HG02973 (cell line): Measurements from ENCODE around the gene SPTB.

Experiments used
- ATAC-seq: cut with Tn5 transposase; IDR thresholded peaks from one replicate; pipeline ENCODE4 v1.9.1; 2021; ENCODE audit warnings: moderate library complexity; ENCODE audit not compliant: unreplicated experiment

Gene SPTB

DNA sequence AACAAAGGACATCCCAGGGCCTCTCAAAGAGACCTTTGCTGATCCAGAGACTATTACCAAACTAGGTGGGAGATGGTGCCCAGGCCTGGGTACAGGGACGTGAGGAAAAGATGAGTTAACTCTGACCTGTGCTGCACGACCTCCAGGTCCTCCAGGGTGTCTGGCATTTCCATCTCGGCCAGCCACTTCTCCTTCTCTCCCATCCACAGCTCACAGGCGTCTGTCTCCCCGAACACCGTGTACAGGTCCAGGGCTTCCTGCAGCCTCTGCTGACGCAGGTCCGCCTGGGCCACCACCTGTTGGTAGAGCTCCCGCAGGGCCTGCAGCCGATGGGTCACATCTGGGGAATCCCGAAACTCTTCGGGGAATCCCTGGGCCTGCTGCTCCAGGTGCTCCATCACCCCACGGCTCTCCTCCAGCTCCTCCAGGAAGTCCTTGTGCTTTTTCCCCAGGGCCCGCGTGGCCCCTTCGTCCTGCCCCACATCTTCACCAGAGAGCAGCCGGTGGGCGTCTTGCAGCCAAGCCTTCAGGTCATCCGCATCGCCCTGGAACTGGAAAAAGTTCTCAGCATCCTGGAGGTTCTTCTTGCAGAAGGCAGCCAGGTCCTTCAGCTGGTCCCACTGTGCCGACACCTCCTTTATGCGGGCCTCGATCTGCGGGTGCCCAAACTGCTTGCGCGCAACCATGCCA is 86.7 kb downstream of the SPTB start:
- ATAC-seq: no peak

DNA sequence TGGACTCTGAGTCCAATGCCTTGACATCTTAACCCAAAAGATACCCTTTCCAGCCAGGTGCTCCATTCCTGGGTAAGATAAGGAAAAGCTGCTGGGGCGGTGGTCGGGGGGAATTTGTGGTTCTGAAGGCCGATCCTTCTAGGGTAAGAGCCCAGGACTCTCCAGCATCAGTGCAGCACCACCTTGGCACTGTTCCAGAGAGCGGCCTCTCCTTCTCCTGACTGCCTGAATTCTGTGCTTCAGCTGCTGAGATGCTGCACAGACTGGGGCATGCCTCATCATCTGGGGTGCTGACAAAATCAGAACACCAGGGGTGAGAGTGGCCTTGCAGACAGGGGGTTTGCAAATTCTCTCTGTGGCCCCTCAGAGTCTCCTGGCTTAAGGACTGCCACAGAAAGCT is 87.5 kb downstream of the SPTB start:
- ATAC-seq: no peak

DNA sequence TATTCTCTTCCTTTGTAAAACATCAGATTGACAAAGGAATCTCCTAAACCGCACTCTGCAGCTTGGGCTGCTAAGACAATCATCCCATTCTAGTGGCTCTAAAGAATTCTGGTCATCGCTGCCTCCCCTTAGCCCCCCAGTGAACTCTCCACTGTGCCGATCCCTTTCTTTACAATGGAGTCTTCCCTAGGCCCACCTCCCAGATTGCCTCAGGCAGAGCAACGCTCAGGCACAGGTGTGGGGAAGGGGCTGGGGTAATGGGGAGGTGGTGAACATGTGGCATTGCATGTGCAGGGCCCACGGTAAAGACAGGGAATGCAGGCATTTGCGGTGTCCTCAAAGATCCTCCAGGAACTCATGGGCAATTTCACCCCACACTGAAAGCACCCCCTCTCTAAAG is 89.2 kb downstream of the SPTB start:
- no peak for ATAC-seq

DNA sequence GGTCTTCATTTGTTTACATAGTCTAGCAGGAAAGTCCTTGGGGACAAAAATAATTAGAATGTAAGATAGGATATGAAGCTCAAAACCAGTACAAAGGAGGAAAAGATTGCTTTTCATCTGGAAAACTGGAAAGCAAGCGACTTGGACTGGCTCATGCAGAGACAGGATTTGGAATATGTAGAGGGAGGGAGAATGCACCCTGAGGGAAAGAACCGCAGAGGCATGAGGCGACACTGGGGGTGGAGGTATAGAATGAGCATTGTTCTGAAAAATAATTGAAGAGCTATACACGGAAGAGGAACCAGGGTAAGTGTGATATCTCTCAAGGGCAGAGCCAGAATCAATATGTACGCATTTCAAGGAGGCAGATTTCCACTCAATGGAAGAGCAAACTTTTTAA is 90.0 kb downstream of the SPTB start:
- ATAC-seq: no peak

DNA sequence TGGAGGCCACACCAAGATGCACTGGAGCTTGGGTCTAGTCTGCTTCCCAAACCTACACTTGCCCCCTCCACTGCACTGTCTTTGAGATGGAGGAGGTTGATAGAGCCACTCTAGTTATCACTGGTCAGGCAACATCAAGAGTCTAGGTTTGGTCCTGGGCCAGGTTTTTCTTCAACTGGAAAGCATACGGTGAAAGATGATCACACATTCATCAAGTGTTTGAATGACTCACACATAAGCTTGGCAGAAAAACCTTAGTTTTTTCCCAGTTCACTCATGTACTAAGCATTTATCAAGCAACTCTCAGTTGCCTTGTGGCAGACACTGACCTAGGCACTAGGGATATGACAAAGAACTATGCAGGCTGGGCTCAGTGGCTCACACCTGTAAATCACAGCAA is 91.0 kb downstream of the SPTB start:
- no peak for ATAC-seq

DNA sequence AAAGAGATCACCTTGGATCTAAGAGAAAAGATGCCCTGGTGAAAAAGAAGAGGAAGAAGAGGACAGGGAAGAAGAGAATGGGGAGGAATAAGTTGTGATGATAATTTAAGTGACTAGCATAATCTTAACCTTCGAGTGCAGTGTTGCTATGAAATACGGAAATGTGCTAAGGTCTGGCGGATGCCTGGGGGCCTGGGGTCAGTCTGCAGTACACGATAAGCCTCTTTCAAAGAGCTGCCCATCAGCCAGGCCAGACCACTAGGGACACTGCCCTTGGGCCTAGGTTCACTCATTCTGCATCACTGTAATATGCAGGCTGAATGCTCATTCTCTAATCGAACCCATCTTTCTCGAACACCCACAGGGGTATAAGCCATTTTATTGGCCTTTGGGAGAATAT is 92.1 kb downstream of the SPTB start:
- no peak for ATAC-seq

DNA sequence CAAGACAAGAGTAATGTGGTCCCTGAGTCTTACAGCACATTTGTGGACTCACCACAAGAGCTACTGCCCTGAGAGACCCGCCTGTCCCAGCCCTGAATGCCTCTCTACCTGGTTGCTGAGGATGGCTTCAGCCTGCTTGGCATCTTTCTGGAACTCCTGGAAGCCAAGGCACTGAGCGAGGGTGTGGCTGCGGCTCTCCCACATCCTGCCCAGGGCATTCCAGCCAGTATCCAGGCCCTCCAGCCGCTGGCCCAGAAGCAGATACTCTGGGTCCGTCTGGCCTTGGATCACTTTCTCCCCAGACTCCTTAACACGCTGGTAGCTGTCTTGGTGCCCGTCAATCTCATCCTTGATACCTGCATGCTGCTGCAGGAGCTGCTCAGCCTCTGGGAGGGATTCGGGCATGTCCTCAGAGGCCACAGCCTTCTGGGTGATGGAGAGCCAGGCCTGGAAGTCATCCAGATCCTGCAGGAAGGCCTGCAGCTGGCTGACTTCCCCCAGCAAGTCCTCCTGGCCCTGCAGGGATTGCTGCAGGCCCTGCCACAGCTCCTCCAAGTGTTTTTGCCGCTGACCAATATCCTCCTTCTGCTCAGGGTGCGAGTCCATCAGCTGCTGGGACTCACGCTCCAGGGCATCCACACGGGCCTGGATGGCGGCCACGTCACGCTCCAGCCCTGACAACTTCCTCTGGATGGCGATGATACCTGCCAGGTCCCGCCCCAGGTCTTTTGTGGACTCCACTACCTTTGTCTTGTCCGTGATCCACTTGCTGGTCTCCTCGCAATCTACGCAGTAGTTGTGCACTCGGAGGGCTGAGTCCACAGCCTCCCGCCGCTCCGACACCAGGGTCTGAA is 93.2 kb downstream of the SPTB start:
- ATAC-seq: no peak

DNA sequence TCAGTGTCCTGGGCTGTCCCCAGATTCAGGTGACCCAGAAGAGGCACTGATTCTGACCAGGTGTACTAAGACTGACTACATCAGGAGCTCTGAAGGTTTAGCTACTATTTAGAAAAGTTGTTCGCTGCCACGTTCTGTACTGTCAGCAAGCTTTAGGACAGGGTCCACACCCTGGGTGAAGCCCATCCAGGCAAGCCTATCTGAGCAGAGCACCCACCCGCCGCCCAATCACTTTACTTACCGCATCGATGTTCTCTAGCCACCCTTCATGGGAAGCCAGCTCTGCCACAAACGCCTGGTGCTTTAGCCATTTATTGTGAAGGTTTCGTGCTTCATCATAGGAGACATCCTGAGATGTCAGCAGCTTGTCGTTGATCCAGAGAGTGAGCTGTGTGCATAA is 95.7 kb downstream of the SPTB start:
- no peak for ATAC-seq

DNA sequence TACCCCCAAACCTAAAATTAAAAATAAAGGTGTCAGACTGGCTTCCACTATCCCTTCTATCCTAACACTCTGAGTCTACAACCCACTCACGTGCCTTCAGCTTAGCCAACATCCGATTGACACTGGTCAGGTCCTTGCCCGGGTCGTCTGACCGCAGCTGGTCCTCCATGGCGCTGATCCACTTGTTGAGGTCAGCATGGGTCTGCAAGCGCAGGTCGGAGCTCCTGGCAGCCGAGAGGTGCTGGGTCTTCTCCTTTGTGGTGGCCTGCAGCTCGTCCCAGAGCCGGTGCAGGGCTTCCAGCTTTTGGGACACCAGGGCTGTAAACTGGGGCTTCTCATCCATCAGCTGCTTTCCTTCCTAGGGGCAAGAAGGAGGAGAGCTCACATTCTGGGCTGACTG is 97.5 kb downstream of the SPTB start:
- no peak for ATAC-seq

DNA sequence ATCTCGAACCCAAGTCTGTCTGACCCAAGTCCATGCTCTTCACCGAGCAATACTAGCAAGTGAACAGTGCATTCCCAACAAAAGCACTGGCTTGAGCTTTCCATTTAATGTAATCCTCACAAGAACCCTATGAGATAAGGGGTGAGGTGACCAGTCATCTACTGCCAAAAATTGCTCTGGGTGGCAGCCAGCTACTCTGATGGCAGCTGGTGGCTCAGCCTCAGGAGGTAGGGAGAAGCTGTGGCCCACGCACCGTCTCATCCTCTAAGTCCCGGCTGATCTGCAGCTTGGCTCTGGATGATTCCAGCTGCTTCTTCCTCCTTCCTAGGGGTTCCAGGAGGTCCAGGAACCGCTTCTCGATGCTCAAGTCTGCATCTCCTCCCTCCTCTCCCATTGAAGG is 100.2 kb downstream of the SPTB start:
- no peak for ATAC-seq

DNA sequence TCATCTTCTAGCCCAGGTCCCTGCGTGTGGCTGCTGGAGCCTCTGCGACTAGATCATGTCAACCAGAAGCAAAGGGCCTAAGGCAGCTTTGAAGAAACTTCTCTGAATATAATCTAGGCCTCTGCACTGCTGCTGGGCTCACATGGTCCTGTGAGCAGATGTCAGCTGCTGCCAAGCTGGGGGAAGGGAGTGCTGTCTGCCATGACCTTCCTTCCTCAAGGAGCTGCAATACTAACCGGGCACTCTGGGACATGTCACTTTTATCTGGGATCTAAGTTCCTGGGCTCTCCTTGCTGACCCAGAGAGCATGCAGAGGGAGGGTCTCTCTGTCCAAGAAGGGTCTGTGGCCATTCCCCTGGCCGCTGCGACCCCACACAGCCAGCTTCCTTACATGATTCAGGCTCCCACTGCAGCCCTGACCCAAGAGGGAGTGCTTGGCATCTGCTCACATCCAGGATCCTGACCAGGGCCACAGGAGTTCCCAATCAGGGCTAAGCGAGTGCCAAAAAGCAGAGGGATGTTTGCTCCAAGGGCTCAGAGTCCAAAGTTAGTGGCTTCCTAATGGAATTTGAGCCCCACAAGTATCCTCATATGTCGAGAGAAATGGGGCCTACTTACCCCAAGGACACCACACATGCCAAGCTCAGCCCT is 101.5 kb downstream of the SPTB start:
- no peak for ATAC-seq

DNA sequence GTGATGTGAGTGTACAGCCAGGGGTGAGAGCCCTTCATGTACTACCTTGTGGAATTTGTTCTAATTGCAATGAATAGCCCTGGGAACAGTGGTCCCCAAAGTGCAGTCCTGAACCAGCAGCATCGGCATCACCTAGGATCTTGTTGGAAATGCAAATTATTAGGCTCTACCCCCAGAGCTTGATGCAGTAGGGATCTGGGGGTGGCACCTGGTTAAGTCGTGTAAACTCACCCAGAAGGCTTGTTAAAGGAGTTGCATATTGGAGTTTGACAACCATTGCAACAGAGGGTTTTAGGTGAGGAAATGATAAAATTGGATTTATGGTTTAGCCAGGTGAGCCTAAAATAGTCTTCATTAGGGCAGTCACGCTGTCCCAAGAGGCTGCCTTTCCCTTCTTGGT is 102.2 kb downstream of the SPTB start:
- no peak for ATAC-seq

DNA sequence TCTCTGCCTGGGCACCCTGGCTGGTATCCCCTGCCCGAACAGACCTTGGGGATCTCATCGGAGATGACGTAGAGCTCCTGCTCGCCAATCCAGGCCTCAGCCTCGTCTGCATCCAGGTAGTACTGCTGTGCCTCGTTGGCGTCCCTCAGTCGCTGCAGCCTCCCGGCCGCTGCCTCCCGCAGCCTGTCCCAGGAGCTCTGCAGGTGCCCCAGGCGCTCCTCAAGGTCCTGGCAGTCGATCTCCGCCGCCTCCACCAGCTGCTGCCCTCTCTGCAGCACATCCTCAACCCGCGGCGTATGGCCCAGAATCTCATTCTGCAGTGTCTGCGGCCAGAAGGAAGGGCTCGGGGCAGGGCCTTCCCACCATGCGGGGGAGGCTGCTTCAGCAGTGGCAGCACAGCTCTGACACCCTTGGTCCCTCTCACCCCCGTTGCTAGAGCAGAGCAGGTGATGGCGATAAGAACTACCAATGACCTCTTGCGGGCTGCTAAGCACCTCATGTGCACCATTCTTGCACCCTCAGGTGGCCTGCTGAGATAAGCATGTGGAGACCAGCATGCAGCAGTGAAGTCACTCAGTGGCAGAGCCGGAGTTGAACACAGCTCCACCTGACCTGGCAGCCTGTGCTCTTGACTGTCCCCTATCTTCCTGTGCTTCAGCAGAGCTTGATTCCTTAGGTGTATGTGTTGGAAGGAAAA is 104.5 kb downstream of the SPTB start:
- no peak for ATAC-seq

DNA sequence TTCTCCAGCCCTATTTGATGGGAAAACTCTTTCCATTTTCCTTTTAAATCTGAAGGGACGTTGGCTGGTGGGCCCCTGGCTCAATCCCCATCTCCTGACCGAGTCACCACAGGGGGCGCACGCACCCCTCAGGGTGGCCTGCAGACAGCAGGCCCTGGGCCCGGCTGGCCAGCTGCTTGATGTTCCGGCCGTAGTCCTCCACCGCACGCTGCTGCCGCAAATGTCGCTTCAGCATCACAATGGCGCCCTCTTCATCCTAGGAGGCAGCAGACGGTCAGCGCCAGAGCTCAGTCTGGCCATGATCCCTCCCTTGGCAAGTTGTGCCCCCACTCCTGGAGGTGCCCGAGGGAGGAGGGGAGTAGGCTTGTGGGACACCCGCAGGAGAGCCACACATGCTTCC is 105.4 kb downstream of the SPTB start:
- ATAC-seq: no peak

DNA sequence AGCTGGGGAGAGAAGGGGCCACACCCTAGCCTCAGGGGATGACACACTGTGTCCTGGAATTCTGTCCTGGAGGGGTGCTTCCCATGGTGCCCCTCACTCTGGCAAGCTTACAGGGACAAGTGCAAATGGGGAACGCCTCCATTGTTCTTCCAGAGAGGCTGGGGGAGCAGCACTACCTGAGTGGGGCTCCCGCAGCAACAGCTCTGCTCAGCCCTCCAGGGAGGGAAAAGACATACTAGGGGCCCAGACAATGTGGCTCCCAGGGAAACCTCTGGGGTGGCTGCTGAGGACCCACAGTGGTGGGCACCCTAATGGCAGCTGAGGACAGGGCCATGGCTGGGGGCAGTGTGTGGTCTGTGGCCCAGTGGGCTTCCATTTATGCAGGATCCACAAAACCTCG is 106.1 kb downstream of the SPTB start:
- ATAC-seq: no peak

DNA sequence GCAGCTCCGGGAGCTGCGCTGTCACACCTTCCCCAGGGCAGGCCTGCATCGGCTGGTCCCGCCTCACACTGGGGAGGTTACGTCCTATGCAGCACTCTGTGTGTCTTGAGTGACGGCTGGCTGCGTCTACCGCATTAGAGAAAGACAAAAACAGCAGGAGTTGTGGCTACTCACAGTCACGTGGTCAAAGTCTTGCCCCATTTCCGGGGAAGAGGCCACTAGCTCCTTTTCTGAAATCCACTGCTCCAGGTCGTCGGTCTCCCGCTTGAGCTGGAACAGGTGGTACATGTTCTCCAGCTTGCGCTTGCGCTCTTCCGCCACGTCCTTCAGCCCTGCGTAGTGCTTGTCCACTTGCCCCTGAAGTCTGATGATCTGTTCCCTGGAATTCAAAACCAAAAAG is 106.7 kb downstream of the SPTB start:
- no peak for ATAC-seq

DNA sequence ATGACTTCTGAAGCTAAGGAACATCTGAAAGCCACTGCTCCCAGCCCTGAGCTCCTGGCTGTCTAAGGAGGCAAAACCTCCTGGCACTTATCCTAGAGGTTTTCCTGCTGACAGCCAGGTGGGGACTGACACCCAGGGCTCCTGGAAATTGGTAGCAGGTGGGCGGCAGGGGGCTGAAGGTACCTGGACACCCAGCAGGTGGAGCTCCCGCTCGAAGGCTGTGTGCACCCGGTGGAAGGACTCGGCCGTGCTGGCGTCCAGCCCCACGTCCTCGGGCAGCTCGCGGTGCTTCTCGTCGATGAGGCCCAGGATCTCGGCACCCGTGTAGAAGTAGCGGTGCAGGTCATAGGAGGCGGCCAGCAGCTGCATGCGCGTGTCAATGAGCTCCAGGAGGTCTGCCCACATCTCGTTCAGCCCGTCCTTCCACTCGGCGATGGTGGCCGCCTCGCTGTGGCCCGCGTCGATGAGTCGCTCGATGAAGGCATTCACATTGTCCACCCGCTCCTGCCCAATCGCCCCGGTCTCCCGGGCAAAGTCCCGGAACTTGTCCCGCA is 107.2 kb downstream of the SPTB start:
- ATAC-seq: no peak

DNA sequence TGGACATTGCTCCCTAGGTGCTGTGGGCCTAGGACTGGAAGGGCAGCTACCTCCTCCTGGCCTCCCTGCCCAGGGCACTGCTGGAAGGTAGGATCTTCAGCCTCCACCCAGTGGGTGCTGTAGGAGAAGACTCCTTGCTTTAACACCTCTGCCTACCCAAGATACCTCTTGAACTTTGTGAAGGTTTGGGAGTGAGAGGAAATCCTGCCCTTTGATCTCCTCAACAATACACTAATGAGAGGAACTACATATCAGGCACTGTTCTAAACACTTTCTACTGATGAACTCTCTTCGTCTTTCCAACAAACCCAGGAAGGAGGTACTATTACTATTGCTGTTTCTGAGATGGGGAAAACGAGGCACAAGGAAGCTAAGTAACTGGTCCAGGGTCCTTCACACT is 108.5 kb downstream of the SPTB start:
- no peak for ATAC-seq

DNA sequence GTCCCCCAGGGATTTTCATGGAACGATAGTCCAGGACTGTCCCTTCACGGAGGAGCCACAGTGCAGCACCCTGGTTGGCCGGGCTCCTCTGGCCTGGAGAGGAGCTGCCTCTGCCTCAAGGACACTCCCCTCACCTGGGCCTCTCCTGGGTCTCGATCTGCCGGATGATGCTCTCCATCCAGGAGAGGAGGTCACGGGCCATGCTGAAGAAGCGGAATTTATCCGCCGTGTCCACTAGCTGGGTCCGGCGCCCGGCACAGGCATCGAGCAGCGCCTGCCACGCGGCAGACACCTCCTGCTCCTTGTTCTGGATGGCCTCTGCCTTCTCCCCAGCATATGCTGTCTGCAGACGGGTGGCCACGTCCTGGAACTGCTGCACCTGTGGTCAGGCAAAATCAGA is 109.0 kb downstream of the SPTB start:
- ATAC-seq: no peak

DNA sequence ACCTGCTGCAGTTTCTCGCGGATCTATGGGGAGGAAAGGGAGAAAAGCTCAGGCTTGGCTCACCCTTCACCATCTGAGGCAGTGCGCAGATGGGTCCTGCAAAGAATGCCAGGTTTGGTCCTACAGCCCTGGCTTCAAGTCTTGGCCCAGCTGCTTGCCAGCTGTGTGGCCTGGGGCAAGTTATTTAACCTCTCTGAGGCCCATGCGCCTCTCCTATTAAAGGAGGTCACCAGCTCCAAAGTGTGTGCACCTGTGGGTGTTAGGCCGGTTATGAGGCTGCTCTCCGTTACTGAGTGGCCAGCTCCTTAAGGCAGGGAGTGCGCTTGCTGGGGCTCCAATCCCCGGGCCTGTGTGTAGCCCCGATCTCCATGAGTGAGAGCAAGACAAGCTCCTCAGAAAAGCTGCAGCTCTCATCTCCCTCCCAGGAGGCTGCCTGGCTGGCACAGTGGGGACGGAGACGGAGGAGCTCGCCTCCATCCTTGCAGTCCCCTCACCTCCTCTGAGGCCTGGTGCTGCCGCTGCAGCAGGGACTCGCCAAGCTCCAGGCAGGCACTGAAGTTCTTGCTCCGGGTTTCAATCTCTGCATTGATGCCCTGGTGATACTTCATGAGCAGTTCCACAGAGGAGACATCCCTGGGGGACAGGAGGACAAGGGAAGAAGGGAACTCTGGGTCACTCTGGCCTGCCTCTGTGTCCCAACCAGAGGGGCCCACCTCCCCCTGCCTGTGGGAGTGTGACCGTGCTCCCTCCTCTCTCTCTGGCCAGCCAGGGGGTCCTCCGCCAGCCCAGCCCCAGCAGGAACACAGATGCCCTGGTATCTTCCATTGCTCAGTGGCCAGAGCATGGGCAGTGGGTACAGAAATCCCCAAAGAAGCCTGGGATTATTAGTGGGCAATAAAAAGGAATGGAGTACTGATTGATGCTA is 110.3 kb downstream of the SPTB start:
- ATAC-seq: no peak
